ENCODE results near the gene TAOK1. TPM values are rescaled to one million over a fixed set of nuclear protein-coding genes. Genes with fewer than 3 reads are reported as not detected.

TAOK1 gene
- polyA plus RNA-seq, 2 of the 4 experiments (the other 2 are of a cell fraction): 18.2 to 46.7 TPM

DNA sequence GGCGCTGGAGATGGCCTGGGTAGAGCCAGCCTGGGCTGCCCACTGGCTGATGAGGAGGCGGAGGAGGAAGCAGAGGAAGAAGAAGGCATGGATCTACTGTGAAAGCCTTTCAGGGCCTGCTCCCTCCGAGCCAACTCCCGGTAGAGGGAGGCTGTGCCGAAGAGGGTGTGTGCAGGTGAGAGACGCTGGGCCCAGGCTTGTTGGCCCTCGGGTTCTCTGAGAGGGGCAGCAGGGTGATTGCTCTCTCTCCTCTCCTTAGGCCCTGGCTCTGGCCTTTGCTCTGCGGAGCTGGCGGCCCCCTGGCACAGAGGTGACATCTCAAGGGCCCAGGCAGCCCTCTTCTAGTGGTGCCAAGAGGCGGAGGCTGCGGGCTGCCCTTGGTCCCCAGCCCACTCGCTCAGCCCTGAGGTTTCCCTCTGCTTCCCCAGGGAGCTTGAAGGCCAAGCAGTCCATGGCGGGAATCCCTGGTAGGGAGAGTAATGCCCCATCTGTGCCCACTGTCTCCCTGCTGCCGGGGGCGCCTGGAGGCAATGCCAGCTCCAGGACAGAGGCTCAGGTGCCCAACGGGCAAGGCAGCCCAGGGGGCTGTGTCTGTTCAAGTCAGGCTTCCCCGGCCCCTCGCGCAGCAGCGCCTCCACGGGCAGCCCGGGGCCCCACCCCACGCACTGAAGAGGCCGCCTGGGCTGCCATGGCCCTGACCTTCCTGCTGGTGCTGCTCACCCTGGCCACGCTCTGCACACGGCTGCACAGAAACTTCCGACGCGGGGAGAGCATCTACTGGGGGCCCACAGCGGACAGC is 181.9 kb downstream of the TAOK1 start (continued):
- TF ChIP-seq, protein P1, sequence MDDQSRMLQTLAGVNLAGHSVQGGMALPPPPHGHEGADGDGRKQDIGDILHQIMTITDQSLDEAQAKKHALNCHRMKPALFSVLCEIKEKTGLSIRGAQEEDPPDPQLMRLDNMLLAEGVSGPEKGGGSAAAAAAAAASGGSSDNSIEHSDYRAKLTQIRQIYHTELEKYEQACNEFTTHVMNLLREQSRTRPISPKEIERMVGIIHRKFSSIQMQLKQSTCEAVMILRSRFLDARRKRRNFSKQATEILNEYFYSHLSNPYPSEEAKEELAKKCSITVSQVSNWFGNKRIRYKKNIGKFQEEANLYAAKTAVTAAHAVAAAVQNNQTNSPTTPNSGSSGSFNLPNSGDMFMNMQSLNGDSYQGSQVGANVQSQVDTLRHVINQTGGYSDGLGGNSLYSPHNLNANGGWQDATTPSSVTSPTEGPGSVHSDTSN (IDR thresholded peaks at IDR 0.05): no peak
- TF ChIP-seq MAZ (IDR thresholded peaks at IDR 0.05; ENCODE audit: borderline replicate concordance, low read depth, low read length) (no peak), GATA3 (IDR thresholded peaks at IDR 0.05; ENCODE audit: borderline replicate concordance) (no peak), RNF2 (IDR thresholded peaks at IDR 0.05; ENCODE audit: borderline replicate concordance, low read depth) (no peak)

DNA sequence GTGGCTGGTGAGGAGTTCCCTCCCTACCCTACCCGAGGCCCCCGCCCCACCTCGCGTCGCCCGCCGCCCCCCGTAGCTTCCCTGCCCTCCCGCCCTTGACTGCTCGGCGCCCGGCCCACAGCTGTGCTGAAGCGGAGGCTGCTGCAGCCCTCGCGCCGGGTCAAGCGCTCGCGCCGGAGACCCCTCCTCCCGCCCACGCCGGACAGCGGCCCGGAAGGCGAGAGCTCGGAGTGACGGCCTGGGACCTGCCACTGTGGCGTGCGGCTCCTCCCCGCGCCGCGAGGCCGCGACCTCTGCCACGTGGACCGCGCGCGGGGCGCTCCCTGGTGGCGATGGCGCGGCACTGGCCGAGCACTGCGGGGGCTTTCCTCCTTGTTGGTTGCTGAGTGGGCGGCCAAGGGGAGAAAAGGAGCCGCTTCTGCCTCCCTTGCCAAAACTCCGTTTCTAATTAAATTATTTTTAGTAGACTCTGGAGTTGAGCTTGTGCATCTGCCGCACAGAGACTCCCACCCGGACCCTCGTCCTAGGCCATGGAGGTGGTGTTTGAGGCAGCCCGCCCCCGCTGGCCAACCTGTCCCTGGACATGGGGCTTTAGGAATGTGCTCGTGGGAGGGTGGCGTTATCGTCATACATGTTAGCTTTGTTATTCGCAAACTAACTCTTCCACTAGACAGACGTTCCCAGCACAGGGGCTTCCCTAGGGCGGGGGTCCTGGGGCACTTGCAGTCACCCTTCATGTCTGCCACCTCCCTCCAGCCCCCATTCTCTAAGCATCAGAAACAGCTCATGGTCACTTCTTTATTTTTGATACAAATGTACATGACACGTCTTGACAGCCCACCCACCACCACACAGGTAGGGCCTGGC is 182.8 kb downstream of the TAOK1 start:
- no peaks in the 10 kb centered on the region for H3K9me3 ChIP-seq
- DNase-seq (ENCODE audit: low read depth in 1 of 2, low spot score in 1 of 2): no peak
- TF ChIP-seq, protein P2, sequence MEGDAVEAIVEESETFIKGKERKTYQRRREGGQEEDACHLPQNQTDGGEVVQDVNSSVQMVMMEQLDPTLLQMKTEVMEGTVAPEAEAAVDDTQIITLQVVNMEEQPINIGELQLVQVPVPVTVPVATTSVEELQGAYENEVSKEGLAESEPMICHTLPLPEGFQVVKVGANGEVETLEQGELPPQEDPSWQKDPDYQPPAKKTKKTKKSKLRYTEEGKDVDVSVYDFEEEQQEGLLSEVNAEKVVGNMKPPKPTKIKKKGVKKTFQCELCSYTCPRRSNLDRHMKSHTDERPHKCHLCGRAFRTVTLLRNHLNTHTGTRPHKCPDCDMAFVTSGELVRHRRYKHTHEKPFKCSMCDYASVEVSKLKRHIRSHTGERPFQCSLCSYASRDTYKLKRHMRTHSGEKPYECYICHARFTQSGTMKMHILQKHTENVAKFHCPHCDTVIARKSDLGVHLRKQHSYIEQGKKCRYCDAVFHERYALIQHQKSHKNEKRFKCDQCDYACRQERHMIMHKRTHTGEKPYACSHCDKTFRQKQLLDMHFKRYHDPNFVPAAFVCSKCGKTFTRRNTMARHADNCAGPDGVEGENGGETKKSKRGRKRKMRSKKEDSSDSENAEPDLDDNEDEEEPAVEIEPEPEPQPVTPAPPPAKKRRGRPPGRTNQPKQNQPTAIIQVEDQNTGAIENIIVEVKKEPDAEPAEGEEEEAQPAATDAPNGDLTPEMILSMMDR (IDR thresholded peaks at IDR 0.05): peak; percentile 30; the same call in 1 of the 3 replicates
- TF ChIP-seq, protein P3, sequence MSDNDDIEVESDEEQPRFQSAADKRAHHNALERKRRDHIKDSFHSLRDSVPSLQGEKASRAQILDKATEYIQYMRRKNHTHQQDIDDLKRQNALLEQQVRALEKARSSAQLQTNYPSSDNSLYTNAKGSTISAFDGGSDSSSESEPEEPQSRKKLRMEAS (IDR thresholded peaks at IDR 0.05): peak; percentile 67
- TF ChIP-seq PHF8 (IDR thresholded peaks at IDR 0.05; ENCODE audit: borderline replicate concordance, low read depth) (no peak), MAFK (IDR thresholded peaks at IDR 0.05; ENCODE audit: partially characterized antibody) (peak; percentile 10)
- 83% methylated on average over 26 of the region's 62 CpGs for whole genome bisulfite sequencing (ENCODE audit: missing lambda C conversion rate)
- no peak overlapping the region for H3K4me2 ChIP-seq
- POLR2A ChIA-PET: interaction anchor here (1.7 kb wide), 1 partner anchor 19 kb away, joined by 7 read pairs; no protein-coding TSS in a partner anchor
- H3K4me1 ChIP-seq: peaks cover 10% of the 10 kb centered on the region; the same call in 2 of the 3 replicates
- FAIRE-seq: no peak
- CTCF ChIA-PET: interaction anchor here (0.6 to 24.0 kb wide), 13 partner anchors 3 to 520 kb away, joined by 3 to 474 read pairs (median 7); partner anchors contain the start of genes ABHD15, ANKRD13B, CORO6 and TP53I13
- H3K27ac ChIP-seq: no peak overlapping the region
- ATAC-seq: no peak
- no peak overlapping the region for H3K4me3 ChIP-seq

DNA sequence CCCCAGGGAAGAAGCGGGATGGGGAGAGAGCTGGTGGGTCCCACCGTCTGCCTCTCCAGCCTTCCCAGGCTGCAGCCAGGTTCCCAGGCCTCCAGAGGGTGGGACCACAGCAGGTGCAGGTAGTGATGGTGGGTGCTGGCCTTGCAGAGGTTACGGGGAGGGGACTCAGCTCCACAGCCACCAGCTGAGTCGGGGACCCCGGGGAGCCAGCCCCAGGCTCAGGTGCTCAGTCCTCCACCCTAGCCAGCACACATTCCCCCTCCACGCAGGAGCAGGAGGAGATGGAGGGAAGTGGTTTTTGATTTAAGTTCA is 183.4 kb downstream of the TAOK1 start:
- ATAC-seq (no peak), FAIRE-seq (no peak), DNase-seq (ENCODE audit: low read depth in 1 of 2, low spot score in 1 of 2) (no peak)
- POLR2A ChIA-PET: interaction anchor here (1.7 kb wide), 1 partner anchor 18 kb away, joined by 7 read pairs; no protein-coding TSS in a partner anchor
- WGBS (ENCODE audit: missing lambda C conversion rate): 86% methylated on average over 6 of the region's 6 CpGs
- H3K4me2 ChIP-seq: no peak overlapping the region
- H3K9me3 ChIP-seq: no peaks in the 10 kb centered on the region
- no peak overlapping the region for H3K4me3 ChIP-seq
- peaks cover 10% of the 10 kb centered on the region; the same call in 2 of the 3 replicates for H3K4me1 ChIP-seq
- TF ChIP-seq PHF8 (IDR thresholded peaks at IDR 0.05; ENCODE audit: borderline replicate concordance, low read depth) (no peak), CBX2 (IDR thresholded peaks at IDR 0.05; ENCODE audit: borderline replicate concordance, low read depth) (no peak), JUNB (IDR thresholded peaks at IDR 0.05) (no peak), RFX5 (IDR thresholded peaks at IDR 0.05) (no peak), ZC3H11A (IDR thresholded peaks at IDR 0.05) (no peak), CBX8 (IDR thresholded peaks at IDR 0.05) (no peak), CHD2 (IDR thresholded peaks at IDR 0.05; ENCODE audit: low read length, partially characterized antibody) (no peak), CHD4 (IDR thresholded peaks at IDR 0.05; ENCODE audit: borderline replicate concordance) (no peak)
- TF ChIP-seq, protein P4, sequence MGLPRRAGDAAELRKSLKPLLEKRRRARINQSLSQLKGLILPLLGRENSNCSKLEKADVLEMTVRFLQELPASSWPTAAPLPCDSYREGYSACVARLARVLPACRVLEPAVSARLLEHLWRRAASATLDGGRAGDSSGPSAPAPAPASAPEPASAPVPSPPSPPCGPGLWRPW (IDR thresholded peaks at IDR 0.05): no peak
- TF ChIP-seq, protein P5, sequence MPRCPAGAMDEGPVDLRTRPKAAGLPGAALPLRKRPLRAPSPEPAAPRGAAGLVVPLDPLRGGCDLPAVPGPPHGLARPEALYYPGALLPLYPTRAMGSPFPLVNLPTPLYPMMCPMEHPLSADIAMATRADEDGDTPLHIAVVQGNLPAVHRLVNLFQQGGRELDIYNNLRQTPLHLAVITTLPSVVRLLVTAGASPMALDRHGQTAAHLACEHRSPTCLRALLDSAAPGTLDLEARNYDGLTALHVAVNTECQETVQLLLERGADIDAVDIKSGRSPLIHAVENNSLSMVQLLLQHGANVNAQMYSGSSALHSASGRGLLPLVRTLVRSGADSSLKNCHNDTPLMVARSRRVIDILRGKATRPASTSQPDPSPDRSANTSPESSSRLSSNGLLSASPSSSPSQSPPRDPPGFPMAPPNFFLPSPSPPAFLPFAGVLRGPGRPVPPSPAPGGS (IDR thresholded peaks at IDR 0.05): no peak
- H3K27ac ChIP-seq: no peak overlapping the region
- CTCF ChIA-PET: interaction anchor here (0.5 to 24.0 kb wide), 10 partner anchors 4 to 449 kb away, joined by 3 to 474 read pairs (median 8); partner anchors contain the start of genes ABHD15, ANKRD13B, CORO6 and TP53I13
